Retinal pigment epithelial cell (primary cell): Measurements from ENCODE around the gene TMEM108.

Source experiments
- DNase-seq: peaks from one replicate; pipeline ENCODE4 v3.0.0-alpha.2; 2010; ENCODE audit warnings: low read depth
- H3K4me3 ChIP-seq: 2 replicates; pipeline ENCODE4 v1.5.1; 2011; ENCODE audit warnings: mild to moderate bottlenecking, low read length, control low read depth, moderate library complexity
- CTCF ChIP-seq: conservative IDR thresholded peaks from 2 replicates; pipeline ENCODE4 v1.5.1; 2011; ENCODE audit warnings: low read depth, low read length, control low read depth, inconsistent platforms

TMEM108 gene

GRCh38 chr3:133211449-133211848 is 173.3 kb downstream of the TMEM108 start:
- no peak for TF ChIP-seq CTCF
- DNase-seq, result no peak
- H3K4me3 ChIP-seq, result no peak overlapping the region

GRCh38 chr3:133211856-133212255 is 173.7 kb downstream of the TMEM108 start:
- DNase-seq, result no peak
- no peak for TF ChIP-seq CTCF
- H3K4me3 ChIP-seq, result no peak overlapping the region

- DNase-seq, result peak; percentile 8
- H3K4me3 ChIP-seq, result no peak overlapping the region
- no peak for TF ChIP-seq CTCF
Measured at GRCh38 chr3:133213937-133214336, 175.7 kb downstream of the TMEM108 start.

- DNase-seq, result no peak
- no peak for TF ChIP-seq CTCF
- H3K4me3 ChIP-seq, result no peak overlapping the region
Measured at GRCh38 chr3:133227813-133228212, 189.6 kb downstream of the TMEM108 start.

GRCh38 chr3:133230195-133230594 is 192.0 kb downstream of the TMEM108 start:
- peak; percentile 69 for DNase-seq
- no peak for TF ChIP-seq CTCF
- no peak overlapping the region for H3K4me3 ChIP-seq

- TF ChIP-seq CTCF, result no peak
- DNase-seq, result no peak
- no peak overlapping the region for H3K4me3 ChIP-seq
Measured at GRCh38 chr3:133236901-133237300, 198.7 kb downstream of the TMEM108 start.

- no peak for DNase-seq
- no peak overlapping the region for H3K4me3 ChIP-seq
- no peak for TF ChIP-seq CTCF
Measured at GRCh38 chr3:133237380-133237779, 199.2 kb downstream of the TMEM108 start.
